Liver (tissue), 9 donors: ENCODE results near the gene CDK5R1. TPM values are rescaled to one million over a fixed set of nuclear protein-coding genes. Genes with fewer than 3 reads are reported as not detected.
"Not testable (repeated sequence)": the region's sequence is repeated elsewhere in the genome, so short reads cannot be mapped to it uniquely, and the experiment has no call there.

Experiments
- DNase-seq: peaks from one replicate; pipeline ENCODE4 v3.0.0-alpha.2; 2017; ENCODE audit warnings: low spot score
- H3K27ac ChIP-seq, 2 donors: one replicate each; pipeline ENCODE4 v1.7.0; 2013; ENCODE audit warnings: inconsistent platforms in 2 of 2, low read length in 2 of 2, control low read depth in 1 of 2, low read depth in 1 of 2, mild to moderate bottlenecking in 1 of 2
- H3K27me3 ChIP-seq, 4 donors: one replicate each; pipeline versions ENCODE4 v1.6.1 to v1.7.0; 2013; ENCODE audit warnings: low read length in 3 of 4, inconsistent platforms in 1 of 4, mild to moderate bottlenecking in 1 of 4, moderate library complexity in 1 of 4; ENCODE audit not compliant: control insufficient read depth in 4 of 4, insufficient read depth in 4 of 4
- H3K36me3 ChIP-seq, 4 donors: one replicate each; pipeline versions ENCODE4 v1.6.1 to v1.7.0; 2013; ENCODE audit warnings: low read length in 3 of 4, mild to moderate bottlenecking in 3 of 4, low read depth in 1 of 4, moderate library complexity in 1 of 4; ENCODE audit not compliant: control insufficient read depth in 4 of 4, insufficient read depth in 3 of 4
- H3K4me1 ChIP-seq, 4 donors: one replicate each; pipeline versions ENCODE4 v1.6.1 to v1.7.0; 2013; ENCODE audit warnings: low read length in 3 of 4, mild to moderate bottlenecking in 3 of 4, moderate library complexity in 1 of 4; ENCODE audit not compliant: control insufficient read depth in 4 of 4, insufficient read depth in 4 of 4
- H3K4me3 ChIP-seq, 3 donors: one replicate each; pipeline versions ENCODE4 v1.6.1 to v1.7.0; 2013; ENCODE audit warnings: low read length in 3 of 3, control low read depth in 1 of 3, low read depth in 1 of 3, mild to moderate bottlenecking in 1 of 3
- H3K9ac ChIP-seq, 2 donors: one replicate each; pipeline ENCODE4 v1.7.0; 2013; ENCODE audit warnings: low read length in 2 of 2, mild to moderate bottlenecking in 2 of 2, moderate library complexity in 2 of 2, control low read depth in 1 of 2, low read depth in 1 of 2
- H3K9me3 ChIP-seq, 4 donors: one replicate each; pipeline versions ENCODE4 v1.6.1 to v1.7.0; 2013; ENCODE audit warnings: low read length in 3 of 4; ENCODE audit not compliant: control insufficient read depth in 4 of 4
- EGR1 ChIP-seq, 2 donors: IDR thresholded peaks; 2 replicates each; pipeline ENCODE4 v1.6.1; 2016 to 2018; ENCODE audit warnings: antibody characterized with exemption in 2 of 2, low read depth in 2 of 2
- HNF4G ChIP-seq: IDR thresholded peaks from 2 replicates; pipeline ENCODE4 v1.6.1; 2016; ENCODE audit warnings: antibody characterized with exemption
- JUND ChIP-seq, 2 donors: IDR thresholded peaks; 2 replicates each; pipeline ENCODE4 v1.6.1; 2016; ENCODE audit warnings: antibody characterized with exemption in 2 of 2
- SP1 ChIP-seq: IDR thresholded peaks from 2 replicates; pipeline ENCODE4 v1.6.1; 2018; ENCODE audit warnings: antibody characterized with exemption, mild to moderate bottlenecking
- WGBS: extraction: QIAGEN DNeasy Blood & Tissue Kit; methylation state at CpG from one replicate; pipeline ENCODE4 v1.1.7; 2013; 5-methylcytosine and 5-hydroxymethylcytosine counted together
- polyA plus RNA-seq, 2 donors: library from polyadenylated mRNA; stranded (reverse) in 1 of 2; unstranded in 1 of 2; fragments of 200-250 nt in 1 of 2; fragments of >200 nt in 1 of 2; fragmentation: Nextera tagmentation in 1 of 2; extraction: Ambion mirVana in 1 of 2; gene quantifications; one replicate each; pipeline versions ENCODE4 v1.2.1 to v1.2.3, GENCODE V29; 2013 to 2015
- total RNA-seq, 2 donors: library from RNA; depleted of rRNA; stranded (reverse); fragments of >200 nt; gene quantifications; one replicate each; pipeline ENCODE4 v1.2.3, GENCODE V29; 2014
- TF ChIP-seq, protein P1 (sequence below): IDR thresholded peaks from 2 replicates; pipeline ENCODE4 v1.6.1; 2016; ENCODE audit warnings: antibody characterized with exemption
- TF ChIP-seq, protein P2 (sequence below): fragments of 150-350 bp; IDR thresholded peaks from 2 replicates; pipeline ENCODE4 v1.5.1; 2017; ENCODE audit warnings: improper control_type of control experiment, low read depth, low read length; ENCODE audit not compliant: missing input control
- TF ChIP-seq, protein P3 (sequence below): IDR thresholded peaks from 2 replicates; pipeline ENCODE4 v1.6.1; 2016; ENCODE audit warnings: antibody characterized with exemption
- TF ChIP-seq, protein P4 (sequence below): IDR thresholded peaks from 2 replicates; pipeline ENCODE4 v1.6.1; 2016; ENCODE audit warnings: antibody characterized with exemption, mild to moderate bottlenecking
- donor health status: healthy.
- donor health status: healthy.
- donor health status: healthy.
- donor health status: healthy.
- donor health status: healthy.

The CDK5R1 gene
- total and polyA plus RNA-seq, 4 donors: 0.08 to 0.93 (median 0.64) TPM

DNA sequence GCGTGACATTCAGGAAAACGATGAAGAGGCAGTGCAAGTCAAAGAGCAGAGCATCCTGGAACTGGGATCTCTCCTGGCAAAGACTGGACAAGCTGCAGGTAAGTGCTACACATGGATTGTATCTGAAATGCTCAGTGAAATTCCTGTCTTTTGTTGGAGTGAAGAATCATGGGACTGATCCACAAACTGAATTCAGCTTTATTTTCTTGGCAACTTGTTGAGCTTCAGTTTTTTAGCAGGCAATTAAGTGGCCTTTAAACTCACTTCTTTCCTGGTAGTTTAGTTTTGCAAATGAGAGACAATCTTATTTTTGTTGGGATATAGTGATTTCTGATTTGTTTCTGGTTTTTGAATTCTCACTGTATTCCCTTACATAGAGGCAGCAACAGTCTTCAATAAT is 39.8 kb upstream of the CDK5R1 start (continued):
- TF ChIP-seq, protein P1, sequence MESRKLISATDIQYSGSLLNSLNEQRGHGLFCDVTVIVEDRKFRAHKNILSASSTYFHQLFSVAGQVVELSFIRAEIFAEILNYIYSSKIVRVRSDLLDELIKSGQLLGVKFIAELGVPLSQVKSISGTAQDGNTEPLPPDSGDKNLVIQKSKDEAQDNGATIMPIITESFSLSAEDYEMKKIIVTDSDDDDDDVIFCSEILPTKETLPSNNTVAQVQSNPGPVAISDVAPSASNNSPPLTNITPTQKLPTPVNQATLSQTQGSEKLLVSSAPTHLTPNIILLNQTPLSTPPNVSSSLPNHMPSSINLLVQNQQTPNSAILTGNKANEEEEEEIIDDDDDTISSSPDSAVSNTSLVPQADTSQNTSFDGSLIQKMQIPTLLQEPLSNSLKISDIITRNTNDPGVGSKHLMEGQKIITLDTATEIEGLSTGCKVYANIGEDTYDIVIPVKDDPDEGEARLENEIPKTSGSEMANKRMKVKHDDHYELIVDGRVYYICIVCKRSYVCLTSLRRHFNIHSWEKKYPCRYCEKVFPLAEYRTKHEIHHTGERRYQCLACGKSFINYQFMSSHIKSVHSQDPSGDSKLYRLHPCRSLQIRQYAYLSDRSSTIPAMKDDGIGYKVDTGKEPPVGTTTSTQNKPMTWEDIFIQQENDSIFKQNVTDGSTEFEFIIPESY: no peak
- no peak for TF ChIP-seq JUND (IDR thresholded peaks at IDR 0.05)
- TF ChIP-seq, protein P2, sequence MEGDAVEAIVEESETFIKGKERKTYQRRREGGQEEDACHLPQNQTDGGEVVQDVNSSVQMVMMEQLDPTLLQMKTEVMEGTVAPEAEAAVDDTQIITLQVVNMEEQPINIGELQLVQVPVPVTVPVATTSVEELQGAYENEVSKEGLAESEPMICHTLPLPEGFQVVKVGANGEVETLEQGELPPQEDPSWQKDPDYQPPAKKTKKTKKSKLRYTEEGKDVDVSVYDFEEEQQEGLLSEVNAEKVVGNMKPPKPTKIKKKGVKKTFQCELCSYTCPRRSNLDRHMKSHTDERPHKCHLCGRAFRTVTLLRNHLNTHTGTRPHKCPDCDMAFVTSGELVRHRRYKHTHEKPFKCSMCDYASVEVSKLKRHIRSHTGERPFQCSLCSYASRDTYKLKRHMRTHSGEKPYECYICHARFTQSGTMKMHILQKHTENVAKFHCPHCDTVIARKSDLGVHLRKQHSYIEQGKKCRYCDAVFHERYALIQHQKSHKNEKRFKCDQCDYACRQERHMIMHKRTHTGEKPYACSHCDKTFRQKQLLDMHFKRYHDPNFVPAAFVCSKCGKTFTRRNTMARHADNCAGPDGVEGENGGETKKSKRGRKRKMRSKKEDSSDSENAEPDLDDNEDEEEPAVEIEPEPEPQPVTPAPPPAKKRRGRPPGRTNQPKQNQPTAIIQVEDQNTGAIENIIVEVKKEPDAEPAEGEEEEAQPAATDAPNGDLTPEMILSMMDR: no peak

DNA sequence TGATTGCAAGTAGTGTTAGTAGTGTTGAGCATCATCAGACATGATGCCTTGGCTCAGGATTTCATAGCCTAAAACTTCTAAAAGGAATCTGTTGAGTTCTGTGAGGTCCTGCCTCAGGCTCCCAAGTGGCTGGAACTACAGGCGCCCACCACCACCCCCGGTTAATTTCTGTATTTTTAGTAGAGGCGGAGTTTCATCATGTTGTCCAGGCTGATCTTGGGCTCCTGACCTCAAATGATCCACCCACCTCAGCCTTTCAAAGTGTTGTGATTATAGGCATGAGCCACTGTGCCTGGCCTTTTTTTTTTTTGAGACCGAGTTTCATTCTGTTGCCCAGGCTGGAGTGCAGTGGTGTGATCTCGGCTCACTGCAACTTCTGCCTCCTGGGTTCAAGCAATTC is 36.8 kb upstream of the CDK5R1 start:
- WGBS: 96% methylated on average over 5 of the region's 5 CpGs
- no peak for TF ChIP-seq EGR1 (IDR thresholded peaks at IDR 0.05; ENCODE audit: low read depth in 2 of 2)
- no peak for TF ChIP-seq HNF4G
- TF ChIP-seq SP1: no peak
- TF ChIP-seq, protein P3, sequence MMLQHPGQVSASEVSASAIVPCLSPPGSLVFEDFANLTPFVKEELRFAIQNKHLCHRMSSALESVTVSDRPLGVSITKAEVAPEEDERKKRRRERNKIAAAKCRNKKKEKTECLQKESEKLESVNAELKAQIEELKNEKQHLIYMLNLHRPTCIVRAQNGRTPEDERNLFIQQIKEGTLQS: no peak
- TF ChIP-seq, protein P4, sequence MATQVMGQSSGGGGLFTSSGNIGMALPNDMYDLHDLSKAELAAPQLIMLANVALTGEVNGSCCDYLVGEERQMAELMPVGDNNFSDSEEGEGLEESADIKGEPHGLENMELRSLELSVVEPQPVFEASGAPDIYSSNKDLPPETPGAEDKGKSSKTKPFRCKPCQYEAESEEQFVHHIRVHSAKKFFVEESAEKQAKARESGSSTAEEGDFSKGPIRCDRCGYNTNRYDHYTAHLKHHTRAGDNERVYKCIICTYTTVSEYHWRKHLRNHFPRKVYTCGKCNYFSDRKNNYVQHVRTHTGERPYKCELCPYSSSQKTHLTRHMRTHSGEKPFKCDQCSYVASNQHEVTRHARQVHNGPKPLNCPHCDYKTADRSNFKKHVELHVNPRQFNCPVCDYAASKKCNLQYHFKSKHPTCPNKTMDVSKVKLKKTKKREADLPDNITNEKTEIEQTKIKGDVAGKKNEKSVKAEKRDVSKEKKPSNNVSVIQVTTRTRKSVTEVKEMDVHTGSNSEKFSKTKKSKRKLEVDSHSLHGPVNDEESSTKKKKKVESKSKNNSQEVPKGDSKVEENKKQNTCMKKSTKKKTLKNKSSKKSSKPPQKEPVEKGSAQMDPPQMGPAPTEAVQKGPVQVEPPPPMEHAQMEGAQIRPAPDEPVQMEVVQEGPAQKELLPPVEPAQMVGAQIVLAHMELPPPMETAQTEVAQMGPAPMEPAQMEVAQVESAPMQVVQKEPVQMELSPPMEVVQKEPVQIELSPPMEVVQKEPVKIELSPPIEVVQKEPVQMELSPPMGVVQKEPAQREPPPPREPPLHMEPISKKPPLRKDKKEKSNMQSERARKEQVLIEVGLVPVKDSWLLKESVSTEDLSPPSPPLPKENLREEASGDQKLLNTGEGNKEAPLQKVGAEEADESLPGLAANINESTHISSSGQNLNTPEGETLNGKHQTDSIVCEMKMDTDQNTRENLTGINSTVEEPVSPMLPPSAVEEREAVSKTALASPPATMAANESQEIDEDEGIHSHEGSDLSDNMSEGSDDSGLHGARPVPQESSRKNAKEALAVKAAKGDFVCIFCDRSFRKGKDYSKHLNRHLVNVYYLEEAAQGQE: no peak
- peaks cover 4 to 57% (median 40%) of the 10 kb centered on the region in 4 donors for H3K36me3 ChIP-seq

DNA sequence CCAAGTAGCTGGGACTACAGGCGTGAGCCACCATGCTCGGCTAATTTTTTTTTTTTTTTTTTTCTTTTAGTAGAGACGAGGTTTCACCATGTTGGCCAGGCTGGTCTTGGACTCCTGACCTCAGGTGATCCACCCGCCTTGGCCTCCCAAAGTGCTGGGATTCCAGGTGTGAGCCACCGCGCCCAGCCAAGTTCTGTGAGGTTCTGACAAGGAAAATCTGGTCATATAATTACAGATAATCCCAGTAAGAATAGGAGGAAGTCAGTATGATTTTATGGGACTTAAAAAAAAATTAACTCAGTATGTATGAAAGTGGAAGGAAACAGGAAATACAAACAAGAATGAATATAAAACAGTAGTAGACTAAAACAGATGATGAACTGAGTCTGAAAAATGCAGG is 36.4 kb upstream of the CDK5R1 start:
- 88% methylated on average over 6 of the region's 6 CpGs for WGBS
- H3K9ac ChIP-seq, H3K4me3 ChIP-seq, H3K27me3 ChIP-seq, H3K27ac ChIP-seq, DNase-seq, H3K9me3 ChIP-seq: not testable (repeated sequence)
- peaks cover 1 to 12% (median 8%) of the 10 kb centered on the region in 4 donors for H3K4me1 ChIP-seq
- peaks cover 4 to 61% (median 43%) of the 10 kb centered on the region in 4 donors for H3K36me3 ChIP-seq

More for the DNA sequence above, 36.8 kb upstream of the CDK5R1 start:
- Histone ChIP-seq H3K9ac (no peak overlapping the region), H3K27ac (no peak overlapping the region), H3K4me3 (no peak overlapping the region), H3K9me3 (no peaks in the 10 kb centered on the region), H3K4me1 (peaks cover 1 to 12% (median 9%) of the 10 kb centered on the region in 4 donors), H3K27me3 (no peaks in the 10 kb centered on the region)
- no peak for DNase-seq
